Measurements from ENCODE around the gene RSPRY1.

GRCh38 chr16:57156351-57156703 is 29.8 kb upstream of the RSPRY1 start:
- TF ChIP-seq EZH2 (IDR thresholded peaks at IDR 0.05; ENCODE audit: insufficient read depth, poor library complexity, severe bottlenecking) (no peak), EZH2phosphoT487 (IDR thresholded peaks at IDR 0.05; ENCODE audit: insufficient read depth, low read depth) (no peak)

All from GM23248 (cell line).